H1 (cell line): Measurements from ENCODE around the gene CCDC159. TPM values are rescaled to one million over a fixed set of nuclear protein-coding genes. Genes with fewer than 3 reads are reported as not detected.

Experiments used
- CTCF ChIA-PET: fragments of 300-600 bp; sonication (Branson Sonifier 250); formaldehyde crosslinking; loops from one replicate; lab custom pipeline; 2021; ENCODE audit not compliant: partially characterized antibody; lab: Charles Lee
- POLR2A ChIA-PET: fragments of 300-600 bp; sonication (Branson Sonifier 250); formaldehyde crosslinking; loops from one replicate; lab custom pipeline; 2021; ENCODE audit warnings: inconsistent platforms; ENCODE audit not compliant: partially characterized antibody; lab: Charles Lee
- DNase-seq, 2 experiments: peaks; one replicate each; pipeline versions ENCODE4 v3.0.0 to v3.0.0-alpha.2; 2010 to 2022; ENCODE audit warnings: low spot score in 2 of 2, low read depth in 1 of 2, mixed read lengths in 1 of 2
- FAIRE-seq: peaks from 2 replicates; lab custom pipeline; 2011; peaks lifted over from hg19 to GRCh38; lab: Jason Lieb, UNC
- H2AFZ ChIP-seq: 2 replicates; pipeline ENCODE4 v1.8.1; 2012; ENCODE audit warnings: low read length, inconsistent platforms
- H2AK5ac ChIP-seq: 2 replicates; pipeline ENCODE4 v1.6.1; 2013; ENCODE audit warnings: low read depth, low read length
- H2BK120ac ChIP-seq: replicated peaks from 2 replicates; pipeline ENCODE3; 2013; ENCODE audit warnings: low read depth, low read length, inconsistent platforms
- H2BK12ac ChIP-seq: 2 replicates; pipeline ENCODE4 v1.6.1; 2013; ENCODE audit warnings: low read depth, low read length
- H2BK15ac ChIP-seq: 2 replicates; pipeline ENCODE4 v1.6.1; 2013; ENCODE audit warnings: low read length
- H2BK20ac ChIP-seq: 2 replicates; pipeline ENCODE4 v1.6.1; 2013; ENCODE audit warnings: low read length
- H2BK5ac ChIP-seq: 2 replicates; pipeline ENCODE4 v1.6.1; 2013; ENCODE audit warnings: low read depth, low read length
- H3K14ac ChIP-seq: 2 replicates; pipeline ENCODE4 v1.6.1; 2013; ENCODE audit warnings: inconsistent platforms; ENCODE audit not compliant: insufficient read length
- H3K18ac ChIP-seq: 2 replicates; pipeline ENCODE4 v1.6.1; 2013; ENCODE audit warnings: low read length; ENCODE audit errors: extremely low read depth
- H3K23ac ChIP-seq: 2 replicates; pipeline ENCODE4 v1.6.1; 2013; ENCODE audit warnings: inconsistent platforms; ENCODE audit not compliant: insufficient read length
- H3K23me2 ChIP-seq: 2 replicates; pipeline ENCODE4 v1.6.1; 2013; ENCODE audit warnings: low read depth, low read length
- H3K27ac ChIP-seq: 2 replicates; pipeline ENCODE4 v1.6.1; 2011; ENCODE audit warnings: low read depth, low read length, inconsistent platforms
- H3K27me3 ChIP-seq, 4 experiments: replicated peaks in 1 of 4; 1 replicate in 1 of 4; 2 replicates in 3 of 4; pipeline versions ENCODE4 v1.6.1 to v1.8.1; 2011 to 2013; ENCODE audit warnings: low read length in 3 of 4, mild to moderate bottlenecking in 3 of 4, inconsistent platforms in 2 of 4, mixed read lengths in 2 of 4, moderate library complexity in 1 of 4; ENCODE audit not compliant: control insufficient read depth in 3 of 4, insufficient read depth in 3 of 4; ENCODE audit errors: extremely low read depth in 1 of 4
- H3K36me3 ChIP-seq, 4 experiments: 2 replicates each; pipeline versions ENCODE4 v1.6.1 to v1.8.1; 2011 to 2013; ENCODE audit warnings: mild to moderate bottlenecking in 4 of 4, low read length in 3 of 4, moderate library complexity in 2 of 4, control low read depth in 1 of 4, inconsistent platforms in 1 of 4; ENCODE audit not compliant: insufficient read depth in 4 of 4, control insufficient read depth in 2 of 4
- H3K4ac ChIP-seq: replicated peaks from 2 replicates; pipeline ENCODE3; 2013; ENCODE audit warnings: low read length, low read depth, mixed read lengths, inconsistent platforms; ENCODE audit not compliant: insufficient read length
- H3K4me1 ChIP-seq, 4 experiments: replicated peaks in 1 of 4; 1 replicate in 1 of 4; 2 replicates in 3 of 4; pipeline versions ENCODE4 v1.6.1 to v1.8.1; 2011 to 2013; ENCODE audit warnings: low read length in 3 of 4, inconsistent platforms in 2 of 4, mixed read lengths in 1 of 4; ENCODE audit not compliant: insufficient read depth in 4 of 4, control insufficient read depth in 3 of 4
- H3K4me2 ChIP-seq, 2 experiments: 2 replicates each; pipeline versions ENCODE4 v1.6.1 to v1.8.1; 2011 to 2013; ENCODE audit warnings: low read depth in 2 of 2, low read length in 2 of 2, control low read depth in 1 of 2, inconsistent platforms in 1 of 2, mild to moderate bottlenecking in 1 of 2; ENCODE audit not compliant: insufficient read depth in 1 of 2
- H3K4me3 ChIP-seq, 4 experiments: fragments of 200-600, 300-600 bp in 1 of 4; sonication (generic), shearing (Covaris generic), sonication (Bioruptor Twin) in 1 of 4; 2 replicates each; pipeline versions ENCODE4 v1.5.1 to v1.8.1; 2011 to 2016; ENCODE audit warnings: low read length in 4 of 4, low read depth in 3 of 4, control low read depth in 2 of 4, inconsistent platforms in 2 of 4, mild to moderate bottlenecking in 2 of 4, mixed read lengths in 1 of 4, moderate library complexity in 1 of 4; ENCODE audit not compliant: insufficient read depth in 2 of 4; ENCODE audit errors: extremely low read depth in 1 of 4
- H3K56ac ChIP-seq: replicated peaks from 2 replicates; pipeline ENCODE3; 2013; ENCODE audit warnings: low read depth, mild to moderate bottlenecking, mixed read lengths, low read length, inconsistent platforms; ENCODE audit not compliant: insufficient read length
- H3K79me1 ChIP-seq: 2 replicates; pipeline ENCODE4 v1.6.1; 2013; ENCODE audit warnings: low read depth, low read length, control low read depth
- H3K79me2 ChIP-seq, 2 experiments: 2 replicates each; pipeline versions ENCODE4 v1.6.1 to v1.8.1; 2012 to 2013; ENCODE audit warnings: low read length in 2 of 2, mild to moderate bottlenecking in 2 of 2, inconsistent platforms in 1 of 2; ENCODE audit not compliant: insufficient read depth in 2 of 2, control insufficient read depth in 1 of 2
- H3K9ac ChIP-seq, 4 experiments: replicated peaks in 1 of 4; 1 replicate in 1 of 4; 2 replicates in 3 of 4; pipeline versions ENCODE4 v1.6.1 to v1.8.1; 2011 to 2013; ENCODE audit warnings: low read depth in 3 of 4, low read length in 3 of 4, control low read depth in 2 of 4, mild to moderate bottlenecking in 2 of 4, moderate library complexity in 2 of 4, inconsistent platforms in 1 of 4; ENCODE audit errors: extremely low read depth in 1 of 4
- H3K9me3 ChIP-seq, 2 experiments: 2 replicates each; pipeline versions ENCODE4 v1.6.1 to v1.8.1; 2012 to 2013; ENCODE audit warnings: mild to moderate bottlenecking in 2 of 2, moderate library complexity in 2 of 2, control low read depth in 1 of 2, inconsistent platforms in 1 of 2, low read depth in 1 of 2, low read length in 1 of 2, mixed read lengths in 1 of 2; ENCODE audit not compliant: insufficient read depth in 2 of 2
- H4K20me1 ChIP-seq, 2 experiments: replicated peaks in 1 of 2; 2 replicates each; pipeline versions ENCODE3 to v1.8.1; 2011 to 2013; ENCODE audit warnings: inconsistent platforms in 2 of 2, low read length in 2 of 2, mild to moderate bottlenecking in 1 of 2; ENCODE audit not compliant: insufficient read depth in 2 of 2, control insufficient read depth in 1 of 2
- H4K5ac ChIP-seq: 2 replicates; pipeline ENCODE4 v1.6.1; 2013; ENCODE audit warnings: low read length, low read depth, mixed read lengths, inconsistent platforms; ENCODE audit not compliant: insufficient read length
- H4K8ac ChIP-seq: 2 replicates; pipeline ENCODE4 v1.8.0; 2013; ENCODE audit warnings: mild to moderate bottlenecking, moderate library complexity, low read length, inconsistent platforms; ENCODE audit not compliant: insufficient read depth; ENCODE audit errors: extremely low read depth
- H4K91ac ChIP-seq: replicated peaks from 2 replicates; pipeline ENCODE3; 2013; ENCODE audit warnings: low read length, mixed read lengths, inconsistent platforms; ENCODE audit not compliant: insufficient read length
- ASH2L ChIP-seq: fragments of 200-600, 300-600 bp; sonication (generic); IDR thresholded peaks from one replicate; pipeline ENCODE4 v1.7.1; 2017; ENCODE audit warnings: low read length
- CBX8 ChIP-seq: fragments of 300-800, 300-1000 bp; sonication (generic); IDR thresholded peaks from 2 replicates; pipeline ENCODE4 v1.7.1; 2016; ENCODE audit warnings: low read depth, low read length, borderline replicate concordance
- CTBP2 ChIP-seq: IDR thresholded peaks from 2 replicates; pipeline ENCODE4 v1.7.0; 2011; ENCODE audit warnings: borderline replicate concordance, mild to moderate bottlenecking, moderate library complexity, mixed read lengths, low read length; ENCODE audit not compliant: insufficient read depth, insufficient read length
- EZH2 ChIP-seq: fragments of 200-600 bp; sonication (generic); IDR thresholded peaks from 2 replicates; pipeline ENCODE4 v1.7.1; 2012; ENCODE audit warnings: low read depth, mild to moderate bottlenecking, moderate library complexity, low read length, inconsistent platforms; ENCODE audit not compliant: severe bottlenecking
- GTF2F1 ChIP-seq: IDR thresholded peaks from 2 replicates; pipeline ENCODE4 v1.6.1; 2012; ENCODE audit warnings: low read depth, low read length, improper control_type of control experiment, borderline replicate concordance
- MAFK ChIP-seq: IDR thresholded peaks from 2 replicates; pipeline ENCODE4 v1.6.1; 2012; ENCODE audit warnings: low read depth, mild to moderate bottlenecking, improper control_type of control experiment, low read length
- NANOG ChIP-seq: IDR thresholded peaks from 2 replicates; pipeline ENCODE4 v1.6.1; 2011; ENCODE audit warnings: low read length, low read depth, mild to moderate bottlenecking, inconsistent platforms; ENCODE audit not compliant: insufficient read depth, poor library complexity, severe bottlenecking
- POLR2A ChIP-seq, 2 experiments: IDR thresholded peaks; 1 replicate in 1 of 2; 2 replicates in 1 of 2; pipeline ENCODE4 v1.6.1; 2011; ENCODE audit warnings: low read depth in 2 of 2, low read length in 2 of 2, mild to moderate bottlenecking in 2 of 2; ENCODE audit errors: control extremely low read depth in 1 of 2
- RAD21 ChIP-seq, 2 experiments: IDR thresholded peaks in 1 of 2; conservative IDR thresholded peaks in 1 of 2; 2 replicates each; pipeline ENCODE4 v1.6.1; 2011; ENCODE audit warnings: low read depth in 2 of 2, low read length in 2 of 2, improper control_type of control experiment in 1 of 2, inconsistent platforms in 1 of 2, mild to moderate bottlenecking in 1 of 2, moderate library complexity in 1 of 2
- SIRT6 ChIP-seq: IDR thresholded peaks from one replicate; pipeline ENCODE4 v1.7.1; 2012; ENCODE audit warnings: low read length, inconsistent platforms
- SP1 ChIP-seq: IDR thresholded peaks from 2 replicates; pipeline ENCODE4 v1.6.1; 2011; ENCODE audit warnings: low read depth, low read length
- SP4 ChIP-seq: IDR thresholded peaks from 2 replicates; pipeline ENCODE4 v1.6.1; 2012; ENCODE audit warnings: low read length, inconsistent platforms
- WGBS, 2 experiments: shearing (Covaris generic) in 1 of 2; methylation state at CpG; one replicate each; pipeline versions ENCODE4 v1.1.6 to v1.1.7; 2013 to 2015; ENCODE audit warnings: low lambda C conversion rate in 2 of 2, mixed read lengths in 2 of 2, inconsistent platforms in 1 of 2, low coverage in 1 of 2, missing lambda C conversion rate in 1 of 2; ENCODE audit not compliant: insufficient replicate concordance in 2 of 2, insufficient coverage in 1 of 2, insufficient read length in 1 of 2; ENCODE audit errors: extremely low coverage in 1 of 2, missing lambda C conversion rate in 1 of 2; 5-methylcytosine and 5-hydroxymethylcytosine counted together
- polyA plus RNA-seq, 7 experiments: library from polyadenylated mRNA; depleted of rRNA in 3 of 7; stranded (reverse) in 5 of 7; unstranded in 2 of 7; fragments of >200 nt in 5 of 7; fragments of 200-250 nt in 2 of 7; gene quantifications; 1 replicate in 5 of 7; 2 replicates in 1 of 7; 4 replicates in 1 of 7; pipeline versions ENCODE4 v1.2.1 to v1.2.3, GENCODE V29; 2011 to 2013; ENCODE audit warnings: missing spikeins in 2 of 7, mixed read lengths in 2 of 7
- total RNA-seq: library from RNA; stranded (reverse); fragmentation: NEBNext Ultra II Directional; extraction: Animal tissue kit (Norgen Biotek cat#: 25700); gene quantifications from 2 replicates; pipeline ENCODE4 v1.2.1, GENCODE V29; 2021
- TF ChIP-seq, protein P1 (sequence below): IDR thresholded peaks from 2 replicates; pipeline ENCODE4 v1.6.1; 2012; ENCODE audit warnings: inconsistent platforms

Gene CCDC159
- total and polyA plus RNA-seq, 2 of the 8 experiments (the other 6 are each of a cell fraction or from before 2014, with no cell fraction given), result 4.0 to 5.4 TPM

GRCh38 chr19:11365557-11366117, 19.3 kb downstream of the CCDC159 start:
- WGBS, 2 experiments, result 92% methylated on average over 7 of the region's 7 CpGs; no CpG with 5 or more reads in 1 of the 2 experiments
- TF ChIP-seq SP1 (no peak), MAFK (no peak), CBX8 (no peak), GTF2F1 (no peak), NANOG (no peak), ASH2L (no peak), POLR2A (IDR thresholded peaks at IDR 0.05; ENCODE audit: control extremely low read depth in 1 of 2, low read depth in 2 of 2, low read length in 2 of 2) (no peak), RAD21 (IDR thresholded peaks at IDR 0.05 in 1 of 2, conservative IDR thresholded peaks at IDR 0.05 in 1 of 2; ENCODE audit: low read depth in 2 of 2, low read length in 2 of 2) (no peak), EZH2 (no peak), SP4 (no peak), CTBP2 (no peak), SIRT6 (no peak)
- TF ChIP-seq, protein P1, sequence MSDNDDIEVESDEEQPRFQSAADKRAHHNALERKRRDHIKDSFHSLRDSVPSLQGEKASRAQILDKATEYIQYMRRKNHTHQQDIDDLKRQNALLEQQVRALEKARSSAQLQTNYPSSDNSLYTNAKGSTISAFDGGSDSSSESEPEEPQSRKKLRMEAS, result no peak

More at GRCh38 chr19:11365557-11366117, 19.3 kb downstream of the CCDC159 start:
- Histone ChIP-seq H3K27ac (no peak overlapping the region), H4K91ac (no peak overlapping the region), H3K4me2 (no peak overlapping the region), H3K18ac (no peak overlapping the region), H3K9ac (no peak overlapping the region), H2BK5ac (no peak overlapping the region), H3K56ac (no peak overlapping the region), H3K14ac (no peak overlapping the region), H2AK5ac (no peak overlapping the region), H2BK15ac (no peak overlapping the region), H4K5ac (no peak overlapping the region), H3K4me3 (no peak overlapping the region), H3K27me3 (peaks cover 0 to 4% (median 2%) of the 10 kb centered on the region in 4 experiments; a peak in 3 of 7 replicates), H3K79me2 (no peaks in the 10 kb centered on the region), H3K9me3 (no peaks in the 10 kb centered on the region), H3K36me3 (peaks cover 0 to 3% (median 0%) of the 10 kb centered on the region in 4 experiments; a peak in 1 of 8 replicates), H3K23ac (no peak overlapping the region), H3K23me2 (peaks cover 10% of the 10 kb centered on the region; the same call in 1 of the 2 replicates), H3K79me1 (no peaks in the 10 kb centered on the region), H2BK120ac (no peak overlapping the region), H3K4ac (no peak overlapping the region), H4K8ac (no peak overlapping the region), H2BK20ac (no peak overlapping the region), H3K4me1 (peaks cover 0 to 7% (median 5%) of the 10 kb centered on the region in 4 experiments), H2BK12ac (no peak overlapping the region), H4K20me1 (peaks cover 0 to 3% of the 10 kb centered on the region in 2 experiments), H2AFZ (no peak overlapping the region)
- POLR2A ChIA-PET, result interaction anchor here (2.5 kb wide), 1 partner anchor 9 kb away, joined by 12 read pairs; the partner anchor contains the start of gene SWSAP1
- no peak for FAIRE-seq
- DNase-seq, result no peak
- CTCF ChIA-PET, result interaction anchor here (0.8 to 7.0 kb wide), 2 partner anchors 17 to 87 kb away, joined by 3 to 49 read pairs; partner anchors contain the start of gene EPOR
